RWPE2 (cell line): Measurements from ENCODE around the gene P3H2.
A peak's percentile ranks its signal among the peaks of the same experiment; 100 is the strongest.

Experiments used
- ATAC-seq: fragments of 200-7000 bp; cut with Tn5 transposase; 3 replicates; pipeline ENCODE4 v1.9.1; 2021; ENCODE audit warnings: low read depth
- DNase-seq: peaks from one replicate; pipeline ENCODE4 v3.0.0-alpha.2; 2020; ENCODE audit warnings: low spot score
- H3K27ac ChIP-seq: fragments of 450-650 bp; 2 replicates; pipeline ENCODE4 v1.5.1; 2017; ENCODE audit warnings: mild to moderate bottlenecking; ENCODE audit not compliant: poor library complexity, severe bottlenecking
- H3K27me3 ChIP-seq: fragments of 250-450 bp; sonication (Bioruptor Pico); 2 replicates; pipeline ENCODE4 v1.5.1; 2021; ENCODE audit warnings: mild to moderate bottlenecking, moderate library complexity; ENCODE audit not compliant: insufficient read depth, poor library complexity, severe bottlenecking
- H3K36me3 ChIP-seq: fragments of 250-450 bp; sonication (Bioruptor Pico); 2 replicates; pipeline ENCODE4 v1.5.1; 2020; ENCODE audit warnings: low read depth, mild to moderate bottlenecking, moderate library complexity
- H3K4me1 ChIP-seq: fragments of 250-450 bp; sonication (Bioruptor Pico); 2 replicates; pipeline ENCODE4 v1.5.1; 2021; ENCODE audit warnings: mild to moderate bottlenecking, moderate library complexity; ENCODE audit not compliant: insufficient read depth, poor library complexity, severe bottlenecking
- H3K4me3 ChIP-seq: fragments of 250-450 bp; sonication (Bioruptor Pico); 2 replicates; pipeline ENCODE4 v1.5.1; 2021; ENCODE audit warnings: mild to moderate bottlenecking, moderate library complexity; ENCODE audit not compliant: severe bottlenecking
- H3K9me3 ChIP-seq: fragments of 250-450 bp; sonication (Bioruptor Pico); 2 replicates; pipeline ENCODE4 v1.5.1; 2021; ENCODE audit warnings: mild to moderate bottlenecking, moderate library complexity; ENCODE audit not compliant: severe bottlenecking
- CTCF ChIP-seq: fragments of 450-650 bp; IDR thresholded peaks from one replicate; pipeline ENCODE4 v1.5.1; 2017; ENCODE audit warnings: mild to moderate bottlenecking, moderate library complexity; ENCODE audit not compliant: poor library complexity, severe bottlenecking

P3H2 gene

GRCh38 chr3:190092250-190092649 is 28.4 kb downstream of the P3H2 start:
- TF ChIP-seq CTCF = no peak
- Histone ChIP-seq H3K27me3 (no peaks in the 10 kb centered on the region), H3K36me3 (no peaks in the 10 kb centered on the region), H3K9me3 (no peaks in the 10 kb centered on the region), H3K4me1 (peaks cover 7% of the 10 kb centered on the region), H3K27ac (peak overlapping the region; percentile 48), H3K4me3 (no peak overlapping the region)
- ATAC-seq (peak; percentile 70), DNase-seq (no peak)

- H3K27ac ChIP-seq = no peak overlapping the region
- H3K27me3 ChIP-seq = no peaks in the 10 kb centered on the region
- H3K36me3 ChIP-seq = no peaks in the 10 kb centered on the region
- no peak for ATAC-seq
- H3K4me1 ChIP-seq = peaks cover 7% of the 10 kb centered on the region
- no peaks in the 10 kb centered on the region for H3K9me3 ChIP-seq
- H3K4me3 ChIP-seq = no peak overlapping the region
- DNase-seq = no peak
- TF ChIP-seq CTCF = no peak
Observed at GRCh38 chr3:190089711-190090110, 31.0 kb downstream of the P3H2 start.

- no peak for DNase-seq
- H3K4me1 ChIP-seq = peaks cover 7% of the 10 kb centered on the region
- no peaks in the 10 kb centered on the region for H3K9me3 ChIP-seq
- no peaks in the 10 kb centered on the region for H3K36me3 ChIP-seq
- H3K27me3 ChIP-seq = no peaks in the 10 kb centered on the region
- TF ChIP-seq CTCF = no peak
- ATAC-seq = no peak
- H3K27ac ChIP-seq = no peak overlapping the region
- H3K4me3 ChIP-seq = no peak overlapping the region
Observed at GRCh38 chr3:190088890-190089289, 31.8 kb downstream of the P3H2 start.

DNA sequence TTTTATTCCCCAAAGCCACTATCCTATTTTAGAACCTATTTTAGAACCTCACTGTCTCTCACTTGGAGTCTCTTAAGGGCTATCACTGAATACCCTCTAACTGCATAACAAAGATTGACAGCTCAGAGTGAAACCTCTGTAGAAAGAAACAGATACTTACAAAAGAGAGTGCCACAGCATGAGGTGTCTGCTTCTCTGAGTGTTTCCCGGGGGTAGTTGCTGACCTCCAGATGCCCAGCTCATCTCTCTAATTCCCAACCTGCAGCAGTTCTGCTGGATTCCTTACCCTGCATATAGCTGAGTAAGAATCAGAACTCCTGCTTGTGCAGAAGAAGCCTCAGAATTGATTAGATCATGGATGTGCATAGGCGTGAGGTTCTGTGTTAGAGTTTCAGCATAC is 34.5 kb downstream of the P3H2 start:
- no peak for TF ChIP-seq CTCF
- ATAC-seq (no peak), DNase-seq (no peak)
- Histone ChIP-seq H3K36me3 (no peaks in the 10 kb centered on the region), H3K27me3 (no peaks in the 10 kb centered on the region), H3K4me3 (no peak overlapping the region), H3K9me3 (no peaks in the 10 kb centered on the region), H3K4me1 (no peaks in the 10 kb centered on the region), H3K27ac (no peak overlapping the region)

- no peaks in the 10 kb centered on the region for H3K4me1 ChIP-seq
- no peaks in the 10 kb centered on the region for H3K27me3 ChIP-seq
- no peak overlapping the region for H3K4me3 ChIP-seq
- no peaks in the 10 kb centered on the region for H3K36me3 ChIP-seq
- no peak overlapping the region for H3K27ac ChIP-seq
- ATAC-seq (no peak), DNase-seq (no peak)
- H3K9me3 ChIP-seq = no peaks in the 10 kb centered on the region
- TF ChIP-seq CTCF = no peak
Observed at GRCh38 chr3:190084983-190085382, 35.7 kb downstream of the P3H2 start.
